Keratinocyte (primary cell): Measurements from ENCODE around the gene ZNF648. TPM values are rescaled to one million over a fixed set of nuclear protein-coding genes. Genes with fewer than 3 reads are reported as not detected.

Experiments used
- DNase-seq: peaks from one replicate; pipeline ENCODE4 v3.0.0-alpha.2; 2011; ENCODE audit warnings: low read depth, missing footprints, low spot score
- FAIRE-seq: peaks from 2 replicates; lab custom pipeline; 2011; peaks lifted over from hg19 to GRCh38; lab: Jason Lieb, UNC
- H2AFZ ChIP-seq: 2 replicates; pipeline ENCODE4 v1.6.0; 2012; ENCODE audit warnings: low read length, control low read depth, inconsistent platforms; ENCODE audit not compliant: control insufficient read depth
- H3K27ac ChIP-seq: 2 replicates; pipeline ENCODE4 v1.5.1; 2011; ENCODE audit warnings: low read length; ENCODE audit not compliant: control insufficient read depth, insufficient read depth
- H3K27me3 ChIP-seq: 3 replicates; pipeline ENCODE4 v1.6.0; 2011; ENCODE audit warnings: low read length; ENCODE audit not compliant: control insufficient read depth, insufficient read depth; ENCODE audit errors: extremely low read depth
- H3K36me3 ChIP-seq, 2 experiments: 2 replicates in 1 of 2; 3 replicates in 1 of 2; pipeline ENCODE4 v1.5.1; 2011; ENCODE audit warnings: low read length in 2 of 2, mild to moderate bottlenecking in 1 of 2; ENCODE audit not compliant: control insufficient read depth in 2 of 2, insufficient read depth in 2 of 2; ENCODE audit errors: extremely low read depth in 1 of 2
- H3K4me1 ChIP-seq: 3 replicates; pipeline ENCODE4 v1.5.1; 2011; ENCODE audit warnings: low read length; ENCODE audit not compliant: control insufficient read depth, insufficient read depth; ENCODE audit errors: extremely low read depth
- H3K4me2 ChIP-seq: 3 replicates; pipeline ENCODE4 v1.6.0; 2011; ENCODE audit warnings: low read depth, low read length; ENCODE audit not compliant: control insufficient read depth, insufficient read depth; ENCODE audit errors: extremely low read depth
- H3K4me3 ChIP-seq, 3 experiments: fragments of 200-600 bp in 1 of 3; sonication (generic) in 1 of 3; 2 replicates in 2 of 3; 3 replicates in 1 of 3; pipeline ENCODE4 v1.5.1; 2011 to 2016; ENCODE audit warnings: low read length in 3 of 3, mild to moderate bottlenecking in 3 of 3, control low read depth in 2 of 3, inconsistent platforms in 1 of 3, low read depth in 1 of 3, mixed read lengths in 1 of 3, mixed run types in 1 of 3, moderate library complexity in 1 of 3; ENCODE audit not compliant: control insufficient read depth in 2 of 3, insufficient read depth in 2 of 3; ENCODE audit errors: extremely low read depth in 1 of 3
- H3K79me2 ChIP-seq: 2 replicates; pipeline ENCODE4 v1.6.0; 2012; ENCODE audit warnings: low read length; ENCODE audit not compliant: control insufficient read depth, insufficient read depth
- H3K9ac ChIP-seq: 3 replicates; pipeline ENCODE4 v1.6.0; 2011; ENCODE audit warnings: low read length; ENCODE audit not compliant: control insufficient read depth, insufficient read depth; ENCODE audit errors: extremely low read depth
- H3K9me1 ChIP-seq: 3 replicates; pipeline ENCODE4 v1.6.0; 2011; ENCODE audit warnings: low read length; ENCODE audit not compliant: control insufficient read depth, insufficient read depth; ENCODE audit errors: extremely low read depth
- H3K9me3 ChIP-seq: 2 replicates; pipeline ENCODE4 v1.5.1; 2012; ENCODE audit warnings: low read depth, low read length; ENCODE audit not compliant: control insufficient read depth
- H4K20me1 ChIP-seq: 3 replicates; pipeline ENCODE4 v1.6.0; 2011; ENCODE audit warnings: low read length; ENCODE audit not compliant: control insufficient read depth, insufficient read depth; ENCODE audit errors: extremely low read depth
- EZH2 ChIP-seq: IDR thresholded peaks from one replicate; pipeline ENCODE4 v1.6.1; 2012; ENCODE audit warnings: inconsistent platforms, mild to moderate bottlenecking, low read length, moderate library complexity
- dilution Hi-C: fragments of 300-500 bp; cut with MboI; formaldehyde crosslinking; loops from one replicate; pipeline ENCODE4 v1.7.0; 2020; ENCODE audit warnings: low sequenced_read_pairs; ENCODE audit not compliant: extremely low pct_ligation_motif_present
- polyA minus RNA-seq, 3 experiments: library from RNA; depleted of rRNA, polyadenylated mRNA; stranded (reverse); fragments of >200 nt; gene quantifications; 1 replicate in 1 of 3; 2 replicates in 1 of 3; 3 replicates in 1 of 3; pipeline ENCODE4 v1.2.3, GENCODE V29; 2011
- polyA plus RNA-seq, 5 experiments: library from polyadenylated mRNA; depleted of rRNA in 3 of 5; stranded (reverse) in 3 of 5; stranded (forward) in 1 of 5; unstranded in 1 of 5; fragments of >200 nt; gene quantifications; 1 replicate in 1 of 5; 2 replicates in 3 of 5; 3 replicates in 1 of 5; pipeline versions ENCODE4 v1.2.1 to v1.2.3, GENCODE V29; 2011 to 2012; ENCODE audit warnings: missing spikeins in 2 of 5, low read depth in 1 of 5, low replicate concordance in 1 of 5
- TF ChIP-seq, protein P1 (sequence below), 3 experiments: IDR thresholded peaks in 1 of 3; conservative IDR thresholded peaks in 1 of 3; optimal IDR thresholded peaks in 1 of 3; 2 replicates in 2 of 3; 3 replicates in 1 of 3; pipeline versions ENCODE3 to v1.5.1; 2011; ENCODE audit warnings: low read length in 3 of 3, mild to moderate bottlenecking in 3 of 3, moderate library complexity in 2 of 3, control low read depth in 1 of 3, inconsistent platforms in 1 of 3; ENCODE audit not compliant: insufficient read depth in 2 of 3; ENCODE audit errors: extremely low read depth in 1 of 3

The ZNF648 gene, protein sequence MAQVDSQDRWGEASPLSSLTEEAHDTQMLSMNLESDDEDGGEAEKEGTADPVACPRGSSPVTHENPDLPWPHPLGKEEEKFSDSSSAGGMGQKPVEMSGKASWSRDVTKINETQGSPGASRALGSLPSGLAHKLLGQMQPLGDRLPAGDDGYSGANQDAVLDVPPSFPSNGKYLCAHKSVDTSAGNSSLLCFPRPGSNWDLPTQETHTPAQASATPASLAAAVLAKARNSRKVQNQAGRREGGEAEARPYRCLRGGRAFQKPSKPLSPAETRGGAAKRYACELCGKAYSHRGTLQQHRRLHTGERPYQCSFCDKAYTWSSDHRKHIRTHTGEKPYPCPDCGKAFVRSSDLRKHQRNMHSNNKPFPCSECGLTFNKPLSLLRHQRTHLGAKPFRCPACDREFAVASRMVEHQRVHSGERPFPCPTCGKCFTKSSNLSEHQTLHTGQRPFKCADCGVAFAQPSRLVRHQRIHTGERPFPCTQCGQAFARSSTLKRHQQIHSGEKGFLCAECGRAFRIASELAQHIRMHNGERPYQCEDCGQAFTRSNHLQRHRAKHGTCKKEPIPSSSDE
- not detected in 3 replicates for polyA plus RNA-seq
- not detected for polyA plus RNA-seq (2011; ENCODE audit: low read depth)
- polyA plus RNA-seq (2011; cell fraction: cytosol; rRNA removed), result not detected in 2 replicates
- polyA plus RNA-seq (2011; cell fraction: nucleus; rRNA removed), result not detected in 2 replicates
- polyA plus RNA-seq (2012; ENCODE audit: low replicate concordance), result not detected in 2 replicates
- polyA minus RNA-seq, result not detected in 3 replicates
- polyA minus RNA-seq (2011; cell fraction: cytosol; rRNA and poly(A)+ RNA removed), result not detected
- polyA minus RNA-seq (2011; cell fraction: nucleus; rRNA and poly(A)+ RNA removed), result not detected in 2 replicates

DNA sequence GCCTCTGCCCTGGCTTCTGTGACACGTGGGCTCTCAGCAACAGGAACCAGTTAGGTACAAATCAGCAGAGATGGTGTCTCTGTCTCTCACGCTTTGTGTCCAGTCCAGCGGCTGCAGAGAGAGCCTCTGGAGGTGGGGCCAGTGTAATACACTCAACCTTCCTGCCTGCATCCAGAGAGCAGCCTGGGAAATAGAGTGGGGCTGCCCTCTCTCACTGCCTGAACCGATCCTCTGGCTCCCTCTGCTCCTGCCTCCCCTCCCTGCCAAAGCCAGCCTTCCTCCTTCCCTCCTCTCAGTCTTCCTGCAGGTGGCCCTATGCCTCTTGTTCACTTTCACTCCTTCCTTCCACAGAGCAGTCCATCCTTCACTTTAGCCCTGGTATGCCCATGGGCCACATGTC is at the start of gene ZNF648:
Gene ZNF648, minus strand, starts transcription at position 119 of the 400 bp plus-strand sequence. CDS start 3,702 bp downstream, outside the sequence.
- Histone ChIP-seq H3K27me3 (peaks cover 21% of the 10 kb centered on the region), H2AFZ (no peak within 1 kb of the TSS), H3K36me3 (no peaks in the 10 kb centered on the region), H3K79me2 (no peaks in the 10 kb centered on the region), H3K9ac (no peak within 1 kb of the TSS), H3K4me3 (no peak within 1 kb of the TSS), H4K20me1 (no peaks in the 10 kb centered on the region), H3K4me1 (no peaks in the 10 kb centered on the region), H3K4me2 (no peak within 1 kb of the TSS), H3K9me3 (no peaks in the 10 kb centered on the region), H3K27ac (no peak within 1 kb of the TSS), H3K9me1 (no peaks in the 10 kb centered on the region)
- DNase-seq (no peak), FAIRE-seq (no peak)
- no peak for TF ChIP-seq EZH2
- TF ChIP-seq, protein P1, sequence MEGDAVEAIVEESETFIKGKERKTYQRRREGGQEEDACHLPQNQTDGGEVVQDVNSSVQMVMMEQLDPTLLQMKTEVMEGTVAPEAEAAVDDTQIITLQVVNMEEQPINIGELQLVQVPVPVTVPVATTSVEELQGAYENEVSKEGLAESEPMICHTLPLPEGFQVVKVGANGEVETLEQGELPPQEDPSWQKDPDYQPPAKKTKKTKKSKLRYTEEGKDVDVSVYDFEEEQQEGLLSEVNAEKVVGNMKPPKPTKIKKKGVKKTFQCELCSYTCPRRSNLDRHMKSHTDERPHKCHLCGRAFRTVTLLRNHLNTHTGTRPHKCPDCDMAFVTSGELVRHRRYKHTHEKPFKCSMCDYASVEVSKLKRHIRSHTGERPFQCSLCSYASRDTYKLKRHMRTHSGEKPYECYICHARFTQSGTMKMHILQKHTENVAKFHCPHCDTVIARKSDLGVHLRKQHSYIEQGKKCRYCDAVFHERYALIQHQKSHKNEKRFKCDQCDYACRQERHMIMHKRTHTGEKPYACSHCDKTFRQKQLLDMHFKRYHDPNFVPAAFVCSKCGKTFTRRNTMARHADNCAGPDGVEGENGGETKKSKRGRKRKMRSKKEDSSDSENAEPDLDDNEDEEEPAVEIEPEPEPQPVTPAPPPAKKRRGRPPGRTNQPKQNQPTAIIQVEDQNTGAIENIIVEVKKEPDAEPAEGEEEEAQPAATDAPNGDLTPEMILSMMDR (optimal IDR thresholded peaks at IDR 0.05 in 1 of 3, IDR thresholded peaks at IDR 0.05 in 1 of 3, conservative IDR thresholded peaks at IDR 0.05 in 1 of 3; ENCODE audit: extremely low read depth in 1 of 3, insufficient read depth in 2 of 3, low read length in 3 of 3), result no peak
- dilution Hi-C loops, result no loop called here

DNA sequence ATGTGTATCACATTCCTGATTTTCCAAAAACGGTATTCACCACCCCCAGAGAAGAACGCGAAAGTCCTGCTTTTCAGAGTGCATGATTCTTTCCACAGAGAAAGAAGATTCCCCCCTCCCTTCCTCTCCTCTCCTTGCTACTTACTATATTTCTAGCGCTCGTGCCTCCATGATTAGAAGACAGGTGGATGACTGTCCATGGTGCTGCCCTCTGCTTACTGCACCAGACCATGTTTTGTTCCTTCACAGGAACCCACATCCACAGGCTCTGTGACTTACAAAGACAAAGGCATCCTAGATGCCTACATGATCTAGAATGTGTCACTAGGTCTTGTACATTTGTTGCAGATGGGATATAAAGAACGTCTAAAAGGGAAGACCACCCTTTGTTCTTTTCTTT is 49.1 kb upstream of the ZNF648 start:
- H3K4me1 ChIP-seq, result peaks cover 9% of the 10 kb centered on the region
- H3K9me1 ChIP-seq, result no peaks in the 10 kb centered on the region
- no peak for DNase-seq
- no peak overlapping the region for H3K9ac ChIP-seq
- H4K20me1 ChIP-seq, result no peaks in the 10 kb centered on the region
- no peak overlapping the region for H2AFZ ChIP-seq
- no peak for FAIRE-seq
- H3K79me2 ChIP-seq, result no peaks in the 10 kb centered on the region
- no peak overlapping the region for H3K4me2 ChIP-seq
- no peaks in the 10 kb centered on the region for H3K36me3 ChIP-seq
- H3K27ac ChIP-seq, result no peak overlapping the region
- dilution Hi-C loops, result no loop called here
- TF ChIP-seq, protein P1 (optimal IDR thresholded peaks at IDR 0.05 in 1 of 3, IDR thresholded peaks at IDR 0.05 in 1 of 3, conservative IDR thresholded peaks at IDR 0.05 in 1 of 3; ENCODE audit: extremely low read depth in 1 of 3, insufficient read depth in 2 of 3, low read length in 3 of 3), result no peak
- no peak for TF ChIP-seq EZH2
- H3K4me3 ChIP-seq, result no peak overlapping the region
- peaks cover 3% of the 10 kb centered on the region for H3K9me3 ChIP-seq
- no peaks in the 10 kb centered on the region for H3K27me3 ChIP-seq
